K562 (cell line): ENCODE data around the gene CCDC136. TPM values are rescaled to one million over a fixed set of nuclear protein-coding genes. Genes with fewer than 3 reads are reported as not detected.

Experiments used
- BMI1 ChIP-seq: fragments of 150-350 bp; IDR thresholded peaks from 2 replicates; pipeline ENCODE4 v1.6.1; 2014; ENCODE audit warnings: low read length
- DACH1 ChIP-seq: fragments of 450-650 bp; IDR thresholded peaks from 2 replicates; pipeline ENCODE4 v1.6.1; 2018; ENCODE audit not compliant: partially characterized antibody
- EP400 ChIP-seq: fragments of 450-650 bp; IDR thresholded peaks from 2 replicates; pipeline ENCODE4 v1.6.1; 2017; ENCODE audit warnings: antibody characterized with exemption, mild to moderate bottlenecking, moderate library complexity
- HSF4 ChIP-seq: fragments of 250-450 bp; sonication (Bioruptor Pico); IDR thresholded peaks from 2 replicates; pipeline ENCODE4 v2.1.2; 2022; ENCODE audit warnings: mild to moderate bottlenecking, moderate library complexity, borderline replicate concordance
- LCOR ChIP-seq: sonication (generic); formaldehyde crosslinking; IDR thresholded peaks from 2 replicates; pipeline ENCODE4 v1.8.0; 2022; ENCODE audit warnings: mild to moderate bottlenecking, missing genetic modification reagents
- MYBL2 ChIP-seq, 2 experiments: fragments of 450-650 bp in 1 of 2; sonication (generic) in 1 of 2; formaldehyde crosslinking in 1 of 2; IDR thresholded peaks; 2 replicates each; pipeline versions ENCODE4 v1.6.1 to v1.8.1; 2017 to 2022; ENCODE audit warnings: borderline replicate concordance in 1 of 2, inconsistent platforms in 1 of 2, low read depth in 1 of 2, mild to moderate bottlenecking in 1 of 2, missing genetic modification reagents in 1 of 2, moderate library complexity in 1 of 2
- MYC ChIP-seq, 2 experiments: fragments of 250-450 bp in 1 of 2; sonication (Bioruptor Pico) in 1 of 2; IDR thresholded peaks; 2 replicates each; pipeline versions ENCODE4 v1.5.1 to v1.6.1; 2012 to 2021; ENCODE audit warnings: low read depth in 2 of 2, borderline replicate concordance in 1 of 2, improper control_type of control experiment in 1 of 2, low read length in 1 of 2, mild to moderate bottlenecking in 1 of 2, moderate library complexity in 1 of 2
- POLR2G ChIP-seq: fragments of 200-400 bp; formaldehyde crosslinking; IDR thresholded peaks from 2 replicates; pipeline ENCODE4 v1.6.1; 2017; ENCODE audit warnings: low read depth, mild to moderate bottlenecking, antibody characterized with exemption, low read length, moderate library complexity
- RBM22 ChIP-seq: fragments of 200-400 bp; formaldehyde crosslinking; IDR thresholded peaks from 2 replicates; pipeline ENCODE4 v1.6.1; 2018; ENCODE audit warnings: low read length, low read depth; ENCODE audit not compliant: poor library complexity, severe bottlenecking
- SLC30A9 ChIP-seq: fragments of 250-450 bp; sonication (Bioruptor Pico); IDR thresholded peaks from 2 replicates; pipeline ENCODE4 v1.8.0; 2022; ENCODE audit warnings: mild to moderate bottlenecking, moderate library complexity
- SMAD2 ChIP-seq: fragments of 150-350 bp; IDR thresholded peaks from 2 replicates; pipeline ENCODE4 v1.6.1; 2014; ENCODE audit warnings: low read depth, mild to moderate bottlenecking, low read length
- YBX1 ChIP-seq: fragments of 450-650 bp; IDR thresholded peaks from 2 replicates; pipeline ENCODE4 v1.7.1; 2016; ENCODE audit warnings: mild to moderate bottlenecking
- ZNF644 ChIP-seq: fragments of 200-800 bp; sonication (Bioruptor generic); IDR thresholded peaks from 2 replicates; pipeline ENCODE4 v1.6.1; 2016; ENCODE audit warnings: low read depth, missing genetic modification characterization, missing compliant biosample characterization
- polyA plus RNA-seq, 8 experiments: library from polyadenylated mRNA; depleted of rRNA in 4 of 8; stranded (reverse) in 5 of 8; unstranded in 3 of 8; fragments of >200 nt; fragmentation: Nextera tagmentation in 2 of 8; fragmentation: Illumina TruSeq in 1 of 8; extraction: Ambion mirVana in 2 of 8; extraction: Trizol in 1 of 8; gene quantifications; 2 replicates each; pipeline versions ENCODE4 v1.2.1 to v1.2.3, GENCODE V29; 2011 to 2014; ENCODE audit warnings: inconsistent platforms in 1 of 8, missing spikeins in 1 of 8
- total RNA-seq, 7 experiments: library from RNA; depleted of rRNA in 6 of 7; stranded (reverse); fragments of >200 nt in 6 of 7; fragmentation: Illumina TruSeq in 2 of 7; extraction: Trizol in 2 of 7; gene quantifications; 2 replicates each; pipeline versions ENCODE4 v1.2.1 to v1.2.3, GENCODE V29; 2011 to 2021; ENCODE audit warnings: low replicate concordance in 1 of 7
- TF ChIP-seq, protein P1 (sequence below): IDR thresholded peaks from 2 replicates; pipeline ENCODE4 v1.6.1; 2016; ENCODE audit warnings: missing genetic modification characterization, missing compliant biosample characterization
- TF ChIP-seq, protein P2 (sequence below): fragments of 450-650 bp; IDR thresholded peaks from 2 replicates; pipeline ENCODE4 v1.6.1; 2016; ENCODE audit warnings: borderline replicate concordance
- TF ChIP-seq, protein P3 (sequence below): fragments of 250-450 bp; sonication (Bioruptor Pico); IDR thresholded peaks from 2 replicates; pipeline ENCODE4 v1.4.0; 2020; ENCODE audit warnings: borderline replicate concordance
- TF ChIP-seq, protein P4 (sequence below): fragments of 250-450 bp; sonication (Bioruptor Pico); IDR thresholded peaks from 2 replicates; pipeline ENCODE4 v1.5.0; 2021
- TF ChIP-seq, protein P5 (sequence below): fragments of 250-450 bp; sonication (Bioruptor Pico); IDR thresholded peaks from 2 replicates; pipeline ENCODE4 v1.8.0; 2022; ENCODE audit warnings: inconsistent platforms

The CCDC136 gene
- total and polyA plus RNA-seq, 9 of the 15 experiments (the other 6 are each of a cell fraction or from before 2014, with no cell fraction given), result 2.4 to 40.8 (median 26.5) TPM

DNA sequence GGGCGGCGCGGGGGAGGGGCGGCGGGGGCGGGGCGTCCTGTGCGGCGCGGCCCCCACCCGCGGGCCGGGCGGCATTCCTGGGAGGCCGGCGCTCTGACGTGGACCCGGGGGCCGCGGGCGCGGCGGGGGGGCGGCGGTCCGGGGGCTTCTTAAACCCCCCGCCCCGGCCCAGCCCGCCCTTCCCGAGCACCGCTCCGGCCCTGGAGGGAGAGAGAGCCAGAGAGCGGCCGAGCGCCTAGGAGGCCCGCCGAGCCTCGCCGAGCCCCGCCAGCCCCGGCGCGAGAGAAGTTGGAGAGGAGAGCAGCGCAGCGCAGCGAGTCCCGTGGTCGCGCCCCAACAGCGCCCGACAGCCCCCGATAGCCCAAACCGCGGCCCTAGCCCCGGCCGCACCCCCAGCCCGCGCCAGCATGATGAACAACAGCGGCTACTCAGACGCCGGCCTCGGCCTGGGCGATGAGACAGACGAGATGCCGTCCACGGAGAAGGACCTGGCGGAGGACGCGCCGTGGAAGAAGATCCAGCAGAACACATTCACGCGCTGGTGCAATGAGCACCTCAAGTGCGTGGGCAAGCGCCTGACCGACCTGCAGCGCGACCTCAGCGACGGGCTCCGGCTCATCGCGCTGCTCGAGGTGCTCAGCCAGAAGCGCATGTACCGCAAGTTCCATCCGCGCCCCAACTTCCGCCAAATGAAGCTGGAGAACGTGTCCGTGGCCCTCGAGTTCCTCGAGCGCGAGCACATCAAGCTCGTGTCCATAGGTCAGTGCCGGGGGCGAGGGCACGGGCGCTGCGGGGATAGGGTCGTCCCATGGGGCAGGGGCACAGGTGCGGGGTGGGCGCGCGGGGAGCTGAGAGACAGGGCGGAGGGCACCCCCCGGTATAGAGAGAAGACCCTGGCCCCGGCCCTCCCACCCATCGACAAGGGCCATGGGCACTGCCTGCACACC is 38.7 kb downstream of the CCDC136 start, which contains the start of gene FLNC (continued):
- peak; percentile 39; the same call in 1 of the 2 replicates for TF ChIP-seq MYC (IDR thresholded peaks at IDR 0.05; ENCODE audit: low read depth, low read length)
- TF ChIP-seq MYC (CRISPR knock-in tag; IDR thresholded peaks at IDR 0.05; ENCODE audit: borderline replicate concordance, low read depth), result no peak
- TF ChIP-seq, protein P1, sequence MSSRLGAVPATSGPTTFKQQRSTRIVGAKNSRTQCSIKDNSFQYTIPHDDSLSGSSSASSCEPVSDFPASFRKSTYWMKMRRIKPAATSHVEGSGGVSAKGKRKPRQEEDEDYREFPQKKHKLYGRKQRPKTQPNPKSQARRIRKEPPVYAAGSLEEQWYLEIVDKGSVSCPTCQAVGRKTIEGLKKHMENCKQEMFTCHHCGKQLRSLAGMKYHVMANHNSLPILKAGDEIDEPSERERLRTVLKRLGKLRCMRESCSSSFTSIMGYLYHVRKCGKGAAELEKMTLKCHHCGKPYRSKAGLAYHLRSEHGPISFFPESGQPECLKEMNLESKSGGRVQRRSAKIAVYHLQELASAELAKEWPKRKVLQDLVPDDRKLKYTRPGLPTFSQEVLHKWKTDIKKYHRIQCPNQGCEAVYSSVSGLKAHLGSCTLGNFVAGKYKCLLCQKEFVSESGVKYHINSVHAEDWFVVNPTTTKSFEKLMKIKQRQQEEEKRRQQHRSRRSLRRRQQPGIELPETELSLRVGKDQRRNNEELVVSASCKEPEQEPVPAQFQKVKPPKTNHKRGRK (tag), result no peak
- 0 out of 2 replicates have a peak, but pooled peaks have one; percentile 23 for TF ChIP-seq SLC30A9 (CRISPR knock-in tag)
- TF ChIP-seq BMI1, result no peak
- TF ChIP-seq POLR2G, result peak; percentile 87
- no peak for TF ChIP-seq HSF4
- peak; percentile 60 for TF ChIP-seq RBM22
- no peak for TF ChIP-seq MYBL2 (IDR thresholded peaks at IDR 0.05; ENCODE audit: low read depth)
- no peak for TF ChIP-seq MYBL2 (CRISPR knock-in tag; IDR thresholded peaks at IDR 0.05; ENCODE audit: borderline replicate concordance)
- no peak for TF ChIP-seq SMAD2
- TF ChIP-seq YBX1, result no peak
- TF ChIP-seq, protein P2, sequence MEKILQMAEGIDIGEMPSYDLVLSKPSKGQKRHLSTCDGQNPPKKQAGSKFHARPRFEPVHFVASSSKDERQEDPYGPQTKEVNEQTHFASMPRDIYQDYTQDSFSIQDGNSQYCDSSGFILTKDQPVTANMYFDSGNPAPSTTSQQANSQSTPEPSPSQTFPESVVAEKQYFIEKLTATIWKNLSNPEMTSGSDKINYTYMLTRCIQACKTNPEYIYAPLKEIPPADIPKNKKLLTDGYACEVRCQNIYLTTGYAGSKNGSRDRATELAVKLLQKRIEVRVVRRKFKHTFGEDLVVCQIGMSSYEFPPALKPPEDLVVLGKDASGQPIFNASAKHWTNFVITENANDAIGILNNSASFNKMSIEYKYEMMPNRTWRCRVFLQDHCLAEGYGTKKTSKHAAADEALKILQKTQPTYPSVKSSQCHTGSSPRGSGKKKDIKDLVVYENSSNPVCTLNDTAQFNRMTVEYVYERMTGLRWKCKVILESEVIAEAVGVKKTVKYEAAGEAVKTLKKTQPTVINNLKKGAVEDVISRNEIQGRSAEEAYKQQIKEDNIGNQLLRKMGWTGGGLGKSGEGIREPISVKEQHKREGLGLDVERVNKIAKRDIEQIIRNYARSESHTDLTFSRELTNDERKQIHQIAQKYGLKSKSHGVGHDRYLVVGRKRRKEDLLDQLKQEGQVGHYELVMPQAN, result peak; percentile 84; the same call in 1 of the 2 replicates
- no peak for TF ChIP-seq DACH1
- peak; percentile 87; the same call in 1 of the 2 replicates for TF ChIP-seq LCOR (CRISPR knock-in tag)
- TF ChIP-seq, protein P3, sequence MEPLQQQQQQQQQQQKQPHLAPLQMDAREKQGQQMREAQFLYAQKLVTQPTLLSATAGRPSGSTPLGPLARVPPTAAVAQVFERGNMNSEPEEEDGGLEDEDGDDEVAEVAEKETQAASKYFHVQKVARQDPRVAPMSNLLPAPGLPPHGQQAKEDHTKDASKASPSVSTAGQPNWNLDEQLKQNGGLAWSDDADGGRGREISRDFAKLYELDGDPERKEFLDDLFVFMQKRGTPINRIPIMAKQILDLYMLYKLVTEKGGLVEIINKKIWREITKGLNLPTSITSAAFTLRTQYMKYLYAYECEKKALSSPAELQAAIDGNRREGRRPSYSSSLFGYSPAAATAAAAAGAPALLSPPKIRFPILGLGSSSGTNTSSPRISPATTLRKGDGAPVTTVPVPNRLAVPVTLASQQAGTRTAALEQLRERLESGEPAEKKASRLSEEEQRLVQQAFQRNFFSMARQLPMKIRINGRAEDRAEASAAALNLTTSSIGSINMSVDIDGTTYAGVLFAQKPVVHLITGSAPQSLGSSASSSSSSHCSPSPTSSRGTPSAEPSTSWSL (CRISPR knock-in tag), result no peak
- TF ChIP-seq ZNF644 (tag), result no peak
- TF ChIP-seq, protein P4, sequence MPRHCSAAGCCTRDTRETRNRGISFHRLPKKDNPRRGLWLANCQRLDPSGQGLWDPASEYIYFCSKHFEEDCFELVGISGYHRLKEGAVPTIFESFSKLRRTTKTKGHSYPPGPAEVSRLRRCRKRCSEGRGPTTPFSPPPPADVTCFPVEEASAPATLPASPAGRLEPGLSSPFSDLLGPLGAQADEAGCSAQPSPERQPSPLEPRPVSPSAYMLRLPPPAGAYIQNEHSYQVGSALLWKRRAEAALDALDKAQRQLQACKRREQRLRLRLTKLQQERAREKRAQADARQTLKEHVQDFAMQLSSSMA, result no peak
- TF ChIP-seq, protein P5, sequence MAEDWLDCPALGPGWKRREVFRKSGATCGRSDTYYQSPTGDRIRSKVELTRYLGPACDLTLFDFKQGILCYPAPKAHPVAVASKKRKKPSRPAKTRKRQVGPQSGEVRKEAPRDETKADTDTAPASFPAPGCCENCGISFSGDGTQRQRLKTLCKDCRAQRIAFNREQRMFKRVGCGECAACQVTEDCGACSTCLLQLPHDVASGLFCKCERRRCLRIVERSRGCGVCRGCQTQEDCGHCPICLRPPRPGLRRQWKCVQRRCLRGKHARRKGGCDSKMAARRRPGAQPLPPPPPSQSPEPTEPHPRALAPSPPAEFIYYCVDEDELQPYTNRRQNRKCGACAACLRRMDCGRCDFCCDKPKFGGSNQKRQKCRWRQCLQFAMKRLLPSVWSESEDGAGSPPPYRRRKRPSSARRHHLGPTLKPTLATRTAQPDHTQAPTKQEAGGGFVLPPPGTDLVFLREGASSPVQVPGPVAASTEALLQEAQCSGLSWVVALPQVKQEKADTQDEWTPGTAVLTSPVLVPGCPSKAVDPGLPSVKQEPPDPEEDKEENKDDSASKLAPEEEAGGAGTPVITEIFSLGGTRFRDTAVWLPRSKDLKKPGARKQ (CRISPR knock-in tag), result no peak
- TF ChIP-seq EP400, result no peak; the same call in 1 of the 2 replicates
